H1 (cell line): ENCODE measurements around the gene KISS1R. TPM values are rescaled to one million over a fixed set of nuclear protein-coding genes. Genes with fewer than 3 reads are reported as not detected.

Source experiments
- NRF1 ChIP-seq: IDR thresholded peaks from 2 replicates; pipeline ENCODE4 v1.6.1; 2011; ENCODE audit warnings: mild to moderate bottlenecking, low read depth, low read length, improper control_type of control experiment
- PHF8 ChIP-seq: fragments of 200-600 bp; sonication (generic); conservative IDR thresholded peaks from 2 replicates; pipeline ENCODE4 v1.7.1; 2012; ENCODE audit warnings: low read depth, mild to moderate bottlenecking, inconsistent platforms, low read length, moderate library complexity
- RAD21 ChIP-seq, 2 experiments: IDR thresholded peaks in 1 of 2; conservative IDR thresholded peaks in 1 of 2; 2 replicates each; pipeline ENCODE4 v1.6.1; 2011; ENCODE audit warnings: low read depth in 2 of 2, low read length in 2 of 2, improper control_type of control experiment in 1 of 2, inconsistent platforms in 1 of 2, mild to moderate bottlenecking in 1 of 2, moderate library complexity in 1 of 2
- RXRA ChIP-seq: IDR thresholded peaks from 2 replicates; pipeline ENCODE4 v1.6.1; 2011; ENCODE audit warnings: low read depth, mild to moderate bottlenecking, low read length, moderate library complexity; ENCODE audit not compliant: insufficient read depth
- SIX5 ChIP-seq: IDR thresholded peaks from 2 replicates; pipeline ENCODE4 v1.6.1; 2011; ENCODE audit warnings: mild to moderate bottlenecking, low read depth, low read length
- TCF12 ChIP-seq: IDR thresholded peaks from 2 replicates; pipeline ENCODE4 v1.6.1; 2011; ENCODE audit warnings: low read depth, mild to moderate bottlenecking, low read length
- ZNF274 ChIP-seq: IDR thresholded peaks from 2 replicates; pipeline ENCODE4 v1.7.0; 2012; ENCODE audit warnings: low read length, borderline replicate concordance; ENCODE audit errors: extremely low read depth
- polyA plus RNA-seq, 7 experiments: library from polyadenylated mRNA; depleted of rRNA in 3 of 7; stranded (reverse) in 5 of 7; unstranded in 2 of 7; fragments of >200 nt in 5 of 7; fragments of 200-250 nt in 2 of 7; gene quantifications; 1 replicate in 5 of 7; 2 replicates in 1 of 7; 4 replicates in 1 of 7; pipeline versions ENCODE4 v1.2.1 to v1.2.3, GENCODE V29; 2011 to 2013; ENCODE audit warnings: missing spikeins in 2 of 7, mixed read lengths in 2 of 7
- total RNA-seq: library from RNA; stranded (reverse); fragmentation: NEBNext Ultra II Directional; extraction: Animal tissue kit (Norgen Biotek cat#: 25700); gene quantifications from 2 replicates; pipeline ENCODE4 v1.2.1, GENCODE V29; 2021
- TF ChIP-seq, protein P1 (sequence below): fragments of 300-600 bp; sonication (generic); IDR thresholded peaks from 2 replicates; pipeline ENCODE4 v1.7.1; 2012; ENCODE audit warnings: low read length, moderate library complexity, mild to moderate bottlenecking, inconsistent platforms; ENCODE audit not compliant: insufficient replicate concordance

Gene KISS1R
- total and polyA plus RNA-seq, 2 of the 8 experiments (the other 6 are each of a cell fraction or from before 2014, with no cell fraction given) = 2.3 to 2.7 TPM

DNA sequence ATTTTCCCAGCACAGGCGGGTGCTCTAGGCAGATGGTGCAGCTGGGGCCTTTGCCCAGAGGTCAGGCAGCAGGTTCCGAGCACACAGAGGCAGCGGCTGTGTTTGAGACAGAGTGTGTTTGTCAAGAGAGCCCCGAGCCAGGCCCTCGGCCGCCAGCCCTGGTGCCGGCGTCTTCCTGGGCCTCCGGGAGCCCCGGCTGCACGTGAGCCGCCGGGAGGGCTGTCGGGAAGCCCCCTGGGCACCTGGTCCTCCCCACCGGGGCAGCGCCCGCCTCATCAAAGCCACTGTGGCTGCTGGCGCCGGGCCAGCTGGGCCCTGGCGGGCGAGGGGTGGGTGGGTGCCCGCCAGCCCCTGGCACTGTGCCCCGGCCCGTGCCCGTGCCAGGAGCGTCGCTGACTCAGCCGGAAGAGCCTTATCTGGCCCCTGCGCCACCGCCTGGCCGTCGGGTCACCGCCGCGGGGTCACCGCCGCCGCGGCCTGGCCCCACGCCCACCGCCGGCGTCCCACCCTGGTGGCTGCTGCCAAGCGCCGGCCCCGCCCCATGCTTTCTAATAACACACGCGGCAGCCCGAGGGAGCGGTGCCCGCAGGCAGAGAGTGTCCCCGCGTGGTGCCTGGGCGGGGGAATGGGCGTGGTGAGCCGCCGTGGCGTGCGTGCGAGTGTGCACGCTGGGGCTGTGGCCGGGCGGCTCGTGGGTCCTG, 23.6 kb downstream of the KISS1R start (continued):
- no peak for TF ChIP-seq RAD21 (IDR thresholded peaks at IDR 0.05 in 1 of 2, conservative IDR thresholded peaks at IDR 0.05 in 1 of 2; ENCODE audit: low read depth in 2 of 2, low read length in 2 of 2)
- no peak for TF ChIP-seq SIX5
- TF ChIP-seq NRF1 = no peak
- no peak for TF ChIP-seq PHF8
- TF ChIP-seq TCF12 = no peak
- TF ChIP-seq RXRA = no peak
- TF ChIP-seq, protein P1, sequence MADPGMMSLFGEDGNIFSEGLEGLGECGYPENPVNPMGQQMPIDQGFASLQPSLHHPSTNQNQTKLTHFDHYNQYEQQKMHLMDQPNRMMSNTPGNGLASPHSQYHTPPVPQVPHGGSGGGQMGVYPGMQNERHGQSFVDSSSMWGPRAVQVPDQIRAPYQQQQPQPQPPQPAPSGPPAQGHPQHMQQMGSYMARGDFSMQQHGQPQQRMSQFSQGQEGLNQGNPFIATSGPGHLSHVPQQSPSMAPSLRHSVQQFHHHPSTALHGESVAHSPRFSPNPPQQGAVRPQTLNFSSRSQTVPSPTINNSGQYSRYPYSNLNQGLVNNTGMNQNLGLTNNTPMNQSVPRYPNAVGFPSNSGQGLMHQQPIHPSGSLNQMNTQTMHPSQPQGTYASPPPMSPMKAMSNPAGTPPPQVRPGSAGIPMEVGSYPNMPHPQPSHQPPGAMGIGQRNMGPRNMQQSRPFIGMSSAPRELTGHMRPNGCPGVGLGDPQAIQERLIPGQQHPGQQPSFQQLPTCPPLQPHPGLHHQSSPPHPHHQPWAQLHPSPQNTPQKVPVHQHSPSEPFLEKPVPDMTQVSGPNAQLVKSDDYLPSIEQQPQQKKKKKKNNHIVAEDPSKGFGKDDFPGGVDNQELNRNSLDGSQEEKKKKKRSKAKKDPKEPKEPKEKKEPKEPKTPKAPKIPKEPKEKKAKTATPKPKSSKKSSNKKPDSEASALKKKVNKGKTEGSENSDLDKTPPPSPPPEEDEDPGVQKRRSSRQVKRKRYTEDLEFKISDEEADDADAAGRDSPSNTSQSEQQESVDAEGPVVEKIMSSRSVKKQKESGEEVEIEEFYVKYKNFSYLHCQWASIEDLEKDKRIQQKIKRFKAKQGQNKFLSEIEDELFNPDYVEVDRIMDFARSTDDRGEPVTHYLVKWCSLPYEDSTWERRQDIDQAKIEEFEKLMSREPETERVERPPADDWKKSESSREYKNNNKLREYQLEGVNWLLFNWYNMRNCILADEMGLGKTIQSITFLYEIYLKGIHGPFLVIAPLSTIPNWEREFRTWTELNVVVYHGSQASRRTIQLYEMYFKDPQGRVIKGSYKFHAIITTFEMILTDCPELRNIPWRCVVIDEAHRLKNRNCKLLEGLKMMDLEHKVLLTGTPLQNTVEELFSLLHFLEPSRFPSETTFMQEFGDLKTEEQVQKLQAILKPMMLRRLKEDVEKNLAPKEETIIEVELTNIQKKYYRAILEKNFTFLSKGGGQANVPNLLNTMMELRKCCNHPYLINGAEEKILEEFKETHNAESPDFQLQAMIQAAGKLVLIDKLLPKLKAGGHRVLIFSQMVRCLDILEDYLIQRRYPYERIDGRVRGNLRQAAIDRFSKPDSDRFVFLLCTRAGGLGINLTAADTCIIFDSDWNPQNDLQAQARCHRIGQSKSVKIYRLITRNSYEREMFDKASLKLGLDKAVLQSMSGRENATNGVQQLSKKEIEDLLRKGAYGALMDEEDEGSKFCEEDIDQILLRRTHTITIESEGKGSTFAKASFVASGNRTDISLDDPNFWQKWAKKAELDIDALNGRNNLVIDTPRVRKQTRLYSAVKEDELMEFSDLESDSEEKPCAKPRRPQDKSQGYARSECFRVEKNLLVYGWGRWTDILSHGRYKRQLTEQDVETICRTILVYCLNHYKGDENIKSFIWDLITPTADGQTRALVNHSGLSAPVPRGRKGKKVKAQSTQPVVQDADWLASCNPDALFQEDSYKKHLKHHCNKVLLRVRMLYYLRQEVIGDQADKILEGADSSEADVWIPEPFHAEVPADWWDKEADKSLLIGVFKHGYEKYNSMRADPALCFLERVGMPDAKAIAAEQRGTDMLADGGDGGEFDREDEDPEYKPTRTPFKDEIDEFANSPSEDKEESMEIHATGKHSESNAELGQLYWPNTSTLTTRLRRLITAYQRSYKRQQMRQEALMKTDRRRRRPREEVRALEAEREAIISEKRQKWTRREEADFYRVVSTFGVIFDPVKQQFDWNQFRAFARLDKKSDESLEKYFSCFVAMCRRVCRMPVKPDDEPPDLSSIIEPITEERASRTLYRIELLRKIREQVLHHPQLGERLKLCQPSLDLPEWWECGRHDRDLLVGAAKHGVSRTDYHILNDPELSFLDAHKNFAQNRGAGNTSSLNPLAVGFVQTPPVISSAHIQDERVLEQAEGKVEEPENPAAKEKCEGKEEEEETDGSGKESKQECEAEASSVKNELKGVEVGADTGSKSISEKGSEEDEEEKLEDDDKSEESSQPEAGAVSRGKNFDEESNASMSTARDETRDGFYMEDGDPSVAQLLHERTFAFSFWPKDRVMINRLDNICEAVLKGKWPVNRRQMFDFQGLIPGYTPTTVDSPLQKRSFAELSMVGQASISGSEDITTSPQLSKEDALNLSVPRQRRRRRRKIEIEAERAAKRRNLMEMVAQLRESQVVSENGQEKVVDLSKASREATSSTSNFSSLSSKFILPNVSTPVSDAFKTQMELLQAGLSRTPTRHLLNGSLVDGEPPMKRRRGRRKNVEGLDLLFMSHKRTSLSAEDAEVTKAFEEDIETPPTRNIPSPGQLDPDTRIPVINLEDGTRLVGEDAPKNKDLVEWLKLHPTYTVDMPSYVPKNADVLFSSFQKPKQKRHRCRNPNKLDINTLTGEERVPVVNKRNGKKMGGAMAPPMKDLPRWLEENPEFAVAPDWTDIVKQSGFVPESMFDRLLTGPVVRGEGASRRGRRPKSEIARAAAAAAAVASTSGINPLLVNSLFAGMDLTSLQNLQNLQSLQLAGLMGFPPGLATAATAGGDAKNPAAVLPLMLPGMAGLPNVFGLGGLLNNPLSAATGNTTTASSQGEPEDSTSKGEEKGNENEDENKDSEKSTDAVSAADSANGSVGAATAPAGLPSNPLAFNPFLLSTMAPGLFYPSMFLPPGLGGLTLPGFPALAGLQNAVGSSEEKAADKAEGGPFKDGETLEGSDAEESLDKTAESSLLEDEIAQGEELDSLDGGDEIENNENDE = no peak
- no peak for TF ChIP-seq ZNF274
